Body of pancreas (tissue), 4 donors: ENCODE data around the gene PAAF1. TPM values are rescaled to one million over a fixed set of nuclear protein-coding genes. Genes with fewer than 3 reads are reported as not detected.

ENCODE experiments used
- ATAC-seq: fragments of 150-250 bp; one replicate; pipeline ENCODE4 v1.9.1; 2016
- DNase-seq, 4 donors: peaks; one replicate each; pipeline ENCODE4 v3.0.0-alpha.2; 2019
- H3K27ac ChIP-seq, 4 donors: fragments of 200-600 bp; sonication (generic); 1 replicate in 3 of 4; 2 replicates in 1 of 4; pipeline versions ENCODE4 v1.5.1 to v1.6.1; 2016 to 2019; ENCODE audit warnings: mild to moderate bottlenecking in 1 of 4, mixed read lengths in 1 of 4, moderate library complexity in 1 of 4
- H3K27me3 ChIP-seq, 2 donors: fragments of 200-600 bp; sonication (generic); one replicate each; pipeline ENCODE4 v1.6.0; 2016; ENCODE audit warnings: mild to moderate bottlenecking in 1 of 2
- H3K36me3 ChIP-seq, 2 donors: fragments of 200-600 bp; sonication (generic); replicated peaks in 1 of 2; 2 replicates each; pipeline ENCODE4 v1.5.1; 2016; ENCODE audit warnings: low read depth in 2 of 2; ENCODE audit not compliant: insufficient read depth in 1 of 2
- H3K4me1 ChIP-seq: fragments of 200-600 bp; sonication (generic); one replicate; pipeline ENCODE4 v1.6.0; 2016
- H3K4me3 ChIP-seq, 2 donors: fragments of 200-600 bp; sonication (generic); 1 replicate in 1 of 2; 2 replicates in 1 of 2; pipeline ENCODE4 v1.5.1; 2016 to 2019
- H3K9me3 ChIP-seq, 3 donors: fragments of 200-600 bp; sonication (generic); 1 replicate in 2 of 3; 2 replicates in 1 of 3; pipeline ENCODE4 v1.5.1; 2016
- POLR2A ChIP-seq, 3 donors: fragments of 450-650 bp; IDR thresholded peaks; one replicate each; pipeline ENCODE4 v1.6.1; 2016; ENCODE audit warnings: antibody characterized with exemption in 3 of 3, mild to moderate bottlenecking in 2 of 3
- WGBS, 2 donors: methylation state at CpG; one replicate each; pipeline ENCODE4 v1.1.5; 2017; 5-methylcytosine and 5-hydroxymethylcytosine counted together
- intact Hi-C: fragments of 100-400 bp; cut with DNase I; formaldehyde crosslinking; loops from one replicate; pipeline ENCODE4 v1.15.1; 2023
- total RNA-seq, 2 donors: library from RNA; depleted of rRNA; stranded (reverse); fragments of >200 nt; gene quantifications; one replicate each; pipeline ENCODE4 v1.1.0, GENCODE V29; 2016
- TF ChIP-seq, protein P1 (sequence below), 7 experiments: fragments of 450-650 bp in 4 of 7; fragments of 200-600 bp in 3 of 7; sonication (generic) in 3 of 7; IDR thresholded peaks; one replicate each; pipeline ENCODE4 v1.5.1; 2016 to 2019; ENCODE audit warnings: antibody characterized with exemption in 7 of 7

PAAF1 gene
- total RNA-seq, 2 donors from 2014 or later: 11.2 to 12.2 TPM

DNA sequence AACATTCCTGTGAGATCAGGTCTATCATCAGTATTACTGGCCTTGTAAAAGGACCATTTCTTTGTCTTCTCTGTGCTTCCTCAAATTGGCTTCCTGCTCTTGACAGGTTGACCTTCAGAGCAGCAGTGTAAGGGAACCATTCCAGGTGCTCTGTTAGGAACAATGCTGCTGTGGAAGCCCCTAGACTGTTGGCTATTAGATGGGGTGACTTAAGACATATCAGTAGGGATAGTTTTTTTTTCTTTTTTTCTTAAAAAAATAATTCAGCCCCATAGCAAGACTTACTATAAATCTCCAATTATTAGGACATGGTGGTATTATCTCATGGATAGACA lies 37.7 kb upstream of the PAAF1 start:
- no peak for ATAC-seq
- Histone ChIP-seq H3K36me3 (peaks cover 0 to 2% of the 10 kb centered on the region in 2 donors), H3K27me3 (no peaks in the 10 kb centered on the region), H3K4me3 (no peak overlapping the region), H3K9me3 (no peaks in the 10 kb centered on the region), H3K27ac (no peak overlapping the region), H3K4me1 (no peaks in the 10 kb centered on the region)
- intact Hi-C loops: no loop called here
- TF ChIP-seq, protein P1, sequence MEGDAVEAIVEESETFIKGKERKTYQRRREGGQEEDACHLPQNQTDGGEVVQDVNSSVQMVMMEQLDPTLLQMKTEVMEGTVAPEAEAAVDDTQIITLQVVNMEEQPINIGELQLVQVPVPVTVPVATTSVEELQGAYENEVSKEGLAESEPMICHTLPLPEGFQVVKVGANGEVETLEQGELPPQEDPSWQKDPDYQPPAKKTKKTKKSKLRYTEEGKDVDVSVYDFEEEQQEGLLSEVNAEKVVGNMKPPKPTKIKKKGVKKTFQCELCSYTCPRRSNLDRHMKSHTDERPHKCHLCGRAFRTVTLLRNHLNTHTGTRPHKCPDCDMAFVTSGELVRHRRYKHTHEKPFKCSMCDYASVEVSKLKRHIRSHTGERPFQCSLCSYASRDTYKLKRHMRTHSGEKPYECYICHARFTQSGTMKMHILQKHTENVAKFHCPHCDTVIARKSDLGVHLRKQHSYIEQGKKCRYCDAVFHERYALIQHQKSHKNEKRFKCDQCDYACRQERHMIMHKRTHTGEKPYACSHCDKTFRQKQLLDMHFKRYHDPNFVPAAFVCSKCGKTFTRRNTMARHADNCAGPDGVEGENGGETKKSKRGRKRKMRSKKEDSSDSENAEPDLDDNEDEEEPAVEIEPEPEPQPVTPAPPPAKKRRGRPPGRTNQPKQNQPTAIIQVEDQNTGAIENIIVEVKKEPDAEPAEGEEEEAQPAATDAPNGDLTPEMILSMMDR (IDR thresholded peaks at IDR 0.05): no peak
- no peak for TF ChIP-seq POLR2A (IDR thresholded peaks at IDR 0.05)
- DNase-seq: no peak

DNA sequence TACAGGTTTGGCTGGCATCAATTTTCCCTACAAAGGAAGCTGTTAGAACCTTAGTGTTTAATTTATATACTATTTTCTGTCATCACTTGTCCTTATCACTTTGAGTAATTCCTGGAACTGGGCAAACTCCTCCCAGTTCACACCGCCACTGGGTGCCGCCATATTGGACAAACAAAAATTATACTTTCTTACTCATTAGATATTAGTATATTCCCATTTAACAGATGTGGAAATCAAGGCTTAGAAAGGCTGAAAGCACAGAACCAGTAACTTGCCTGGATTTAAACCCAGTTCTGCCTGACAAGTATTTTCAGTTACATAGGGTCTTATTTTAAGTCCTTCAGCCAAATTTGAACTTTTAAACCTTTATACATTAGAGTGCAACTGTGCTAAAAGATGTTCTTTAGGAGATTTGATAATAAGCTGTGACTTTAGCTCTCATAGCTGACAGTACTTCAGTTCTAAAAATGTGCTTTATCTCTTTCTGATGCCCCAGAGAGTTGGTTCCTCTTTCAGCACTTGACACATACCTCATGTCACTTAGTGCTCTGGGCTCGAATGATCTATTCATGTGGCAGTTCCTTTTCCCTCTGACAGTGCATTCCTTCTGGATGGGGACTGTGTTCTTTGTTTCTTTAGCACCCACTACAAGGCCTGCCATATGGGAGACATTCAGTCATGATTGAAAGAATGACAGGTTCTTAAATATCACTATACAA lies 25.6 kb upstream of the PAAF1 start:
- intact Hi-C loops: no loop called here
- no peaks in the 10 kb centered on the region for H3K9me3 ChIP-seq
- no peak for DNase-seq
- TF ChIP-seq POLR2A (IDR thresholded peaks at IDR 0.05): no peak
- TF ChIP-seq, protein P1 (IDR thresholded peaks at IDR 0.05): no peak
- 90 to 95% methylated on average over 3 of the region's 3 CpGs for WGBS, 2 donors
- H3K36me3 ChIP-seq: no peaks in the 10 kb centered on the region
- no peaks in the 10 kb centered on the region for H3K27me3 ChIP-seq
- no peak overlapping the region for H3K4me3 ChIP-seq
- no peak for ATAC-seq
- no peaks in the 10 kb centered on the region for H3K4me1 ChIP-seq
- no peak overlapping the region for H3K27ac ChIP-seq

DNA sequence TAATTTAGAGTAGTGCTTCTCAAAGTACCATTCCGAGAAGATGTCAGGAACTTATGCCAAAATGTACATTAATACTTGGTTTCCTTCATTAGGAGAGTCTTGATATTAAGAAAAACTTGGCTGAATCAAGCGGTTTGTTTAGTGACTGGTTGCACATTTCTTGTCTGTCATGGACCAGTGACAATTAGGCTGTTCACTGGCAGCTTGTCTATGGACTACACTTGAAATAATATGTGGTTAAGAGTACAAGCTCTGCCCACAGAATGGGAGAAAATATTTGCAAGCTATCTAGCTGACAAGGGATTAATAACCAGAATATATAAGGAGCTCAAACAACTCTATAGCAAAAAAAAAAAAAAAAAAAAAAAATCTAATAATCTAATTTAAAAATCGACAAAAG lies 24.8 kb upstream of the PAAF1 start:
- no peak for ATAC-seq
- intact Hi-C loops: no loop called here
- Histone ChIP-seq H3K9me3 (no peaks in the 10 kb centered on the region), H3K4me1 (no peaks in the 10 kb centered on the region), H3K27ac (no peak overlapping the region), H3K27me3 (no peaks in the 10 kb centered on the region), H3K36me3 (no peaks in the 10 kb centered on the region), H3K4me3 (no peak overlapping the region)
- DNase-seq: no peak
- 91 to 95% methylated on average over 3 of the region's 3 CpGs for WGBS, 2 donors
- TF ChIP-seq POLR2A (IDR thresholded peaks at IDR 0.05): no peak
- TF ChIP-seq, protein P1 (IDR thresholded peaks at IDR 0.05): no peak

DNA sequence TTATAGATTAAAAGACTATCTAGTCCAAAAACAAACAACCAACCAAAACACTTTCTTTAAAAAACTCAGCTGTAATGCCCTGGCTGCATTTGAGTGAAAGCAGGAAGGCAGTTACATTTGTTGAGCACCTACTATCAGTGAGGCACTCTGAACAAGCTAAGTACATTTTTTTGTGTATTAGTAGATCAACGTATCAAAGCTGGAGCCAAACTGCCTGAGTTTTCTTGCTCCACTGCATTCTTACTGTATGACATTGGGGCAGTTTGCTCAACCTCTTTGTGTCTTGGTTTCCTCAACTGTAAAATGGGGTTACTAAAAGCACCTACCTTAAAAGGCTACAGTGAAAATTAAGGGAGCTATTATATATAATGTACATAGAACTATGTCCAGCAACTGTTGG lies 22.1 kb upstream of the PAAF1 start:
- TF ChIP-seq, protein P1 (IDR thresholded peaks at IDR 0.05): no peak
- no peak for TF ChIP-seq POLR2A (IDR thresholded peaks at IDR 0.05)
- H3K9me3 ChIP-seq: no peaks in the 10 kb centered on the region
- intact Hi-C loops: no loop called here
- no peaks in the 10 kb centered on the region for H3K36me3 ChIP-seq
- H3K4me1 ChIP-seq: no peaks in the 10 kb centered on the region
- 82 to 91% methylated on average over 1 of the region's 1 CpG for WGBS, 2 donors
- H3K27me3 ChIP-seq: no peaks in the 10 kb centered on the region
- no peak for DNase-seq
- H3K4me3 ChIP-seq: no peak overlapping the region
- no peak overlapping the region for H3K27ac ChIP-seq
- no peak for ATAC-seq

DNA sequence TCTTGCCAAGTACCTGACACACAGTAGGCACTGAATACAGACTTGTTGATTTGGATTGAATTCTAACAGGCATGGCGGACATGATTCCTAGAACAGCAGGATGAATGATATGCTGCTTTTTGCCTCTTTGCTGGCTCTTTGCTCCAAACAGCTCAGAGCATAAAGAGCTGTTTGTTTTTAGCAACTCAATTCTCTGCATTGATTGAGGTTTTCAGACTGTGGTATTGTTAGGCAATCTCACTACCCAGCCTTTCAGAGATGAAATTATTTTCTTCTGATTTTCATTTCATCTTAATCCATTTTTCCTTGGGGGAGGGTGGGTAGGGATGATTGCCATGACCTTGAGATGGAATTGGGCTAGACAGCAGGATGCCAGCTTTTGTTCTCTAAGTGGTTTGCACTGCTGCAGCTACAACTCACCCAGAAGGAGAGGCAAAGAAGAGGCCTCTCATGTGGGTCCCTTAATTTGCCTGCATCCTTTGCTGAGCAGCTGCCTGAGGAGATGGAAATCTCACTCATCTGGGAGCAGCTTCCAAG lies 20.7 kb upstream of the PAAF1 start:
- ATAC-seq: no peak

More for the DNA sequence above, 20.7 kb upstream of the PAAF1 start:
- Histone ChIP-seq H3K4me3 (no peak overlapping the region), H3K36me3 (peaks cover 0 to 4% of the 10 kb centered on the region in 2 donors), H3K27me3 (no peaks in the 10 kb centered on the region), H3K4me1 (no peaks in the 10 kb centered on the region), H3K9me3 (no peaks in the 10 kb centered on the region), H3K27ac (no peak overlapping the region)
- 52 to 63% methylated on average over 1 of the region's 1 CpG for WGBS, 2 donors
- TF ChIP-seq, protein P1 (IDR thresholded peaks at IDR 0.05): no peak
- no peak for TF ChIP-seq POLR2A (IDR thresholded peaks at IDR 0.05)
- DNase-seq: no peak
- intact Hi-C loops: no loop called here
